HEK293T (cell line): ENCODE data around the gene VPS37C.

Source experiments
- CTCF ChIA-PET: fragments of 350-600 bp; formaldehyde crosslinking; extraction: SDS; loops from one replicate; lab custom pipeline; 2021; ENCODE audit warnings: antibody characterized with exemption, inconsistent platforms; lab: Yijun Ruan, JAX
- POLR2A ChIA-PET: fragments of 350-600 bp; formaldehyde crosslinking; extraction: SDS; loops from one replicate; lab custom pipeline; 2020; ENCODE audit warnings: antibody characterized with exemption, inconsistent platforms; lab: Yijun Ruan, JAX
- DNase-seq: peaks from one replicate; pipeline ENCODE4 v3.0.0; 2012; ENCODE audit warnings: mixed read lengths; ENCODE audit errors: extremely low spot score
- ARNT ChIP-seq: fragments of 450-650 bp; IDR thresholded peaks from 2 replicates; pipeline ENCODE4 v1.6.1; 2017; ENCODE audit warnings: mild to moderate bottlenecking
- BHLHE40 ChIP-seq: fragments of 450-650 bp; IDR thresholded peaks from 2 replicates; pipeline ENCODE4 v1.6.1; 2016; ENCODE audit warnings: mild to moderate bottlenecking, moderate library complexity, borderline replicate concordance
- CTBP1 ChIP-seq: fragments of 450-650 bp; IDR thresholded peaks from 2 replicates; pipeline ENCODE4 v1.6.1; 2016; ENCODE audit warnings: borderline replicate concordance
- ELF4 ChIP-seq: fragments of 450-650 bp; IDR thresholded peaks from 2 replicates; pipeline ENCODE4 v1.6.1; 2017; ENCODE audit warnings: antibody characterized with exemption
- FOXA1 ChIP-seq: fragments of 450-650 bp; IDR thresholded peaks from 2 replicates; pipeline ENCODE4 v1.6.1; 2016; ENCODE audit warnings: mild to moderate bottlenecking
- FOXK2 ChIP-seq: fragments of 450-650 bp; IDR thresholded peaks from 2 replicates; pipeline ENCODE4 v1.6.1; 2016; ENCODE audit warnings: mild to moderate bottlenecking
- FOXM1 ChIP-seq: fragments of 450-650 bp; IDR thresholded peaks from 2 replicates; pipeline ENCODE4 v1.6.1; 2017; ENCODE audit warnings: mild to moderate bottlenecking, borderline replicate concordance
- HDGF ChIP-seq: fragments of 450-650 bp; IDR thresholded peaks from 2 replicates; pipeline ENCODE4 v1.6.1; 2017; ENCODE audit warnings: antibody characterized with exemption, borderline replicate concordance
- L3MBTL2 ChIP-seq: fragments of 450-650 bp; conservative IDR thresholded peaks from 2 replicates; pipeline ENCODE4 v1.6.1; 2016; ENCODE audit warnings: mild to moderate bottlenecking
- LEF1 ChIP-seq: fragments of 450-650 bp; IDR thresholded peaks from 2 replicates; pipeline ENCODE4 v1.6.1; 2017; ENCODE audit warnings: mild to moderate bottlenecking, borderline replicate concordance
- NFRKB ChIP-seq: fragments of 450-650 bp; IDR thresholded peaks from 2 replicates; pipeline ENCODE4 v1.6.1; 2016; ENCODE audit warnings: mild to moderate bottlenecking, moderate library complexity
- SP1 ChIP-seq: fragments of 450-650 bp; IDR thresholded peaks from 2 replicates; pipeline ENCODE4 v1.6.1; 2017
- SUZ12 ChIP-seq: fragments of 450-650 bp; IDR thresholded peaks from 2 replicates; pipeline ENCODE4 v1.6.1; 2016; ENCODE audit warnings: mild to moderate bottlenecking
- TARDBP ChIP-seq: fragments of 450-650 bp; IDR thresholded peaks from 2 replicates; pipeline ENCODE4 v1.6.1; 2016
- ZNF384 ChIP-seq: fragments of 450-650 bp; IDR thresholded peaks from 2 replicates; pipeline ENCODE4 v1.6.1; 2016
- TF ChIP-seq, protein P1 (sequence below): fragments of 450-650 bp; IDR thresholded peaks from 2 replicates; pipeline ENCODE4 v1.6.1; 2016

VPS37C gene

DNA sequence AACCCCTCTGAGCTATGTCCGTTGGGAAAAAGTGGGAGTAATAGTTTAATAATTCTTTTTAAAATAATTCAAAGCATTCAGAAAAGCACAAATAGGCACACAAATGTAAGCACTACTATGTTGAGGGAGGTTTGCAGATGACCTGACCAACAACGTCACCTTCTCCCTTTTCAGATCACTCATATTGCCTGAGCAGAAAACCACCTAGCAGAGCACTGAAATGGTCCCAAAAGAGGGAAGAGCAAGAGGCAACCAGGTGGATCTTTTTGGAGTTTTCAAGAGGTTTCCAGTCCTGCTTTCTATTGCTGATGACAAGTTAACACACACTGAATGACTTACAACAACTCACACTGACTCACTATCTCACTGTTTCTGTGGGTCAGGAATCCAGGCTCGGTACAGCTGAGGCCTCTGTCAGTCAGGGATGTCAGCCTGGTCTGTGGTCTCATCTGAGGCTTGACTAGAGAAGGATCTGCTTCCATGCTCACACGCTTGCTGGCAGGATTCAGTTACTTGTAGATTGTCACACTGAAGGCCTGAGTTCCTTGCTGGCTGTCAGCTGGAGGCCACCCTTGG is 37.8 kb upstream of the VPS37C start:
- TF ChIP-seq FOXK2 (no peak), TARDBP (no peak), ARNT (no peak), SUZ12 (no peak), FOXM1 (no peak), LEF1 (no peak), FOXA1 (no peak), BHLHE40 (no peak), NFRKB (no peak), CTBP1 (no peak), HDGF (no peak), ELF4 (no peak), L3MBTL2 (no peak), ZNF384 (no peak), SP1 (no peak)
- TF ChIP-seq, protein P1, sequence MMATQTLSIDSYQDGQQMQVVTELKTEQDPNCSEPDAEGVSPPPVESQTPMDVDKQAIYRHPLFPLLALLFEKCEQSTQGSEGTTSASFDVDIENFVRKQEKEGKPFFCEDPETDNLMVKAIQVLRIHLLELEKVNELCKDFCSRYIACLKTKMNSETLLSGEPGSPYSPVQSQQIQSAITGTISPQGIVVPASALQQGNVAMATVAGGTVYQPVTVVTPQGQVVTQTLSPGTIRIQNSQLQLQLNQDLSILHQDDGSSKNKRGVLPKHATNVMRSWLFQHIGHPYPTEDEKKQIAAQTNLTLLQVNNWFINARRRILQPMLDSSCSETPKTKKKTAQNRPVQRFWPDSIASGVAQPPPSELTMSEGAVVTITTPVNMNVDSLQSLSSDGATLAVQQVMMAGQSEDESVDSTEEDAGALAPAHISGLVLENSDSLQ, result no peak
- ChIA-PET POLR2A (no interaction called here), CTCF (no interaction called here)
- no peak for DNase-seq

DNA sequence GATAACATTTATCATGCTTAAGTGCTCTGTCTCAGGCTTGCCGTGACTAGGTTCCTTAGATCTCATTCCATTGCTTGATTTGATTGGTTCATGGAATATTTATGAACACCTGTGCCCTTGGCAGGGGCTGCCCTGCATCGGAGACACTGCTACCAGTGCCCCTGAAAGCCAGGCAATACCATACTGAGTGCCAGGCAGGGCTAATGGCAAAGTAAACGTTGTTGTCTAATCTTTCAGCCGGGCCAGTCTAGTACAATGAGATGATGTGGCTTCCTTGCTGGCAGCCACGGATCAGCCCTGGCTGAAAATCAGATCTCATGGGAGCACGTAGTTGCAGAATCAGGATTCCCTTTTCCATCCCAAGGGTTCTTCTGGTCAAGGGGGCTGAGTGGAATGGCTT is 37.1 kb upstream of the VPS37C start:
- TF ChIP-seq ELF4 (no peak), FOXM1 (no peak), L3MBTL2 (no peak), SUZ12 (no peak), CTBP1 (no peak), ZNF384 (no peak), ARNT (no peak)
- CTCF ChIA-PET, result no interaction called here
- no peak for DNase-seq
- POLR2A ChIA-PET, result no interaction called here

DNA sequence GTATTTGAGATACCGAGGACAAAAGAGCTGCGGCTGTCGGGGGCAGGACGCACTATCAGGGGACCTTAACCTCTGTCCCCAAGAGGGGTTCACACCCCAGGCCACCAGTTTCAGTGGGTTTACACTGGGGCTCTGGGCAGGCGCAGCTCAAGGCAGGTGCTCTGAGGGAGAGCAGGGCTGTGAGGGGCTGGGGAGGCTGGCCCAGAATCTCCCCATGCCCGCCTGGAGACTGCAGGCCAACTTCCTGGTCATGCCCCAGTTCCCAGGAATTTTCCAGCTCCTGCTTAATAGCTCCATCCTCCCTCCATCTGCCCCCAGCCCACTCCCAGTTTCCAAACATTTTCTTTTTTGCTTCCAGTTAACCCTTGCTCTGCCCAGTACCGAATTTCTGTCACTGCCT is 34.5 kb upstream of the VPS37C start:
- CTCF ChIA-PET, result interaction anchor here (1.2 kb wide), 1 partner anchor 296 kb away, joined by 3 read pairs; no protein-coding TSS in a partner anchor
- POLR2A ChIA-PET, result no interaction called here
- DNase-seq, result no peak
- TF ChIP-seq FOXA1, result no peak

DNA sequence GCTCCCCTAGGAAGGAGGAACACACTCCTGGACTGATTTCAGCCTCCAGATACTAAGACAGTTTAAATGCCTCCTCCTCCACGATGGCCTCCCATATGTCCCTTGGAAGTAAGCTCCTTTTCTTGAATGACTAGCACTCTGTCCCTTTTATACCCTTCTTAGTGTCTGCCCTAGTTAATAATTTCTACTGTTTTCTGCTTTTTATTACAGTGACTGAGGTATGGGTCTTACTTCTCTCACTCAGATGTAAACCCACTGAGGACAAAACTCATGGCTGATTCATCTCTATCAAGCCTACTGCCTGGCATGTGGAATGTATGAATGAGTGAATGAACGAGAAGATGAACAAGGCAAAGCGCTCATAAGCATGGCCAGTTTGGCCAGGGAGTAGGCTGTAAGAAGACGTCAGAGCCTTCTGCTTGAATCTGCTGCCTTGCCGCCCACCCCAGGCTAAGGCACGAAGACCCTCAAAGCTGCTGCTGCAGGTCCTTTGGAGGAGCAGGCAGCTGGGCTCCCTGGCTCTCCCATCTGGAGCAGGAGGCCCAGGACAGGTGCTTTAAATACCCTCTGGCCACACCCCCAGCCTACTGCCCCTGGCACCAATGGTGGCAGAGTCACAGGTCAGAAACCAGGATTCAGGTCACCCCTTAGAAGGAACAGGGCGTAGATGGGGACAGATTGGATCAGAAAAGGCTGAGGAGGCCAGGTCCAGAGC is 33.9 kb upstream of the VPS37C start:
- DNase-seq, result no peak
- CTCF ChIA-PET, result interaction anchor here (1.2 kb wide), 1 partner anchor 296 kb away, joined by 3 read pairs; no protein-coding TSS in a partner anchor
- POLR2A ChIA-PET, result no interaction called here
- TF ChIP-seq L3MBTL2, result no peak
- TF ChIP-seq ZNF384, result no peak
- no peak for TF ChIP-seq SP1
- TF ChIP-seq, protein P1, result no peak
- no peak for TF ChIP-seq LEF1
- no peak for TF ChIP-seq SUZ12
- no peak for TF ChIP-seq BHLHE40
- no peak for TF ChIP-seq FOXM1
- no peak for TF ChIP-seq HDGF

DNA sequence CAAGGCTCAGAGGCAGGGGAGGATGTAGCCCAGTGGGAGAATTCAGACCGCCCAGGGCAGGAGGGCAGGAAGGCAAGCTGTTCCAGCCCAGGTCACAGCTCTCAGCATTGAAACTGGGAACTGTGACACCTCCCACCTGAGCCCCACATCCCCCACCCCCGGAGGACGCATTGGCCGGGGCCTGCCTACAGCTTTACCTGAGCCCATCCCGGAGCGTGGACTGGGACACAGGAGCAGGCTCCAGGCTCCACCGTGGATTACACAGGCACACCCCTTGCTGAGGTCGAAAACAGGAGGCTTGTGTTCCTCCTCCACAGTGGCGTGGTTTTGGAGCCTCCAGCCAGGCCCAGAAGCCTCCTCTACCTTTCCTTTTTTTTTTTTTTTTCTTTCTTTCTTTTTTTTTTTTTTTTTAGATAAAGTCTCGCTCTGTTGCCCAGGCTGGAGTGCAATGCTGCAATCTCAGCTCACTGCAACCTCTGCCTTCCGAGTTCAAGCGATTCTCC is 33.0 kb upstream of the VPS37C start:
- ChIA-PET POLR2A (no interaction called here), CTCF (no interaction called here)
- TF ChIP-seq CTBP1 (no peak), ELF4 (no peak), SP1 (no peak), HDGF (no peak), FOXM1 (no peak), LEF1 (no peak), BHLHE40 (no peak), ZNF384 (no peak), FOXA1 (no peak)
- TF ChIP-seq, protein P1, result no peak
- DNase-seq, result no peak

DNA sequence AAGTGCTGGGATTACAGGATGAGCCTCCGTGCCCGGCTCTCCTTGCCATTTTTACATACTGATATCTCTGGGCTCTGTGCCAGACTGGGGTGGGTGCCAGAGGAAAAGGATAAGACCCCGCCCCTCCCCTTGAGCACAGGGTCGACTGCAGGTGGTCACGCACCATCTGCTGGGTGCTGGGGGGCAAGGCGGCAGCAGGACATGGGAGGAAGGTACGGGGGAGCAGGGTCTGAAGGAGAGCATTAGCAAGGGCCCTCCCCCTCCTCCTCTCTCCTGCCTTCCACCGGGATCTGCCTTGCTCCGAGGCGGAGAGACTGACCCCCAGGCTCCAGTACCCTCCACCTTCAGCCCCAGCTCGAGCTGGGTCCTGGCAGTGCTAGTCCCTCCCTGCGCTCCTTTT is 32.4 kb upstream of the VPS37C start:
- DNase-seq, result no peak
- POLR2A ChIA-PET, result no interaction called here
- no peak for TF ChIP-seq SUZ12
- TF ChIP-seq L3MBTL2, result no peak
- no peak for TF ChIP-seq TARDBP
- no peak for TF ChIP-seq NFRKB
- no peak for TF ChIP-seq FOXK2
- TF ChIP-seq BHLHE40, result no peak
- TF ChIP-seq HDGF, result no peak
- no peak for TF ChIP-seq ARNT
- TF ChIP-seq ZNF384, result no peak
- TF ChIP-seq LEF1, result no peak
- TF ChIP-seq CTBP1, result no peak
- TF ChIP-seq SP1, result no peak
- CTCF ChIA-PET, result no interaction called here
